IPS DF 6.9 (cell line): ENCODE measurements around the gene SERPINA10.
"Not testable (repeated sequence)": the region's sequence is repeated elsewhere in the genome, so short reads cannot be mapped to it uniquely, and the experiment has no call there.

Source experiments
- DNase-seq: peaks from one replicate; pipeline ENCODE4 v3.0.0-alpha.2; 2013; ENCODE audit warnings: low read depth, low spot score
- H3K27ac ChIP-seq: one replicate; pipeline ENCODE4 v1.5.1; 2013; ENCODE audit warnings: low read length, control low read depth
- H3K27me3 ChIP-seq: 2 replicates; pipeline ENCODE4 v1.6.1; 2013; ENCODE audit warnings: mild to moderate bottlenecking, low read length; ENCODE audit not compliant: control insufficient read depth, insufficient read depth
- H3K36me3 ChIP-seq: 2 replicates; pipeline ENCODE4 v1.6.1; 2013; ENCODE audit warnings: low read length; ENCODE audit not compliant: control insufficient read depth, insufficient read depth
- H3K4me1 ChIP-seq: 2 replicates; pipeline ENCODE4 v1.6.1; 2013; ENCODE audit warnings: low read length; ENCODE audit not compliant: control insufficient read depth, insufficient read depth
- H3K4me3 ChIP-seq: 2 replicates; pipeline ENCODE4 v1.5.1; 2013; ENCODE audit warnings: mild to moderate bottlenecking, low read length
- H3K9me3 ChIP-seq: 2 replicates; pipeline ENCODE4 v1.6.1; 2013; ENCODE audit warnings: low read length, inconsistent platforms; ENCODE audit not compliant: control insufficient read depth, insufficient read depth
- WGBS: extraction: QIAGEN DNeasy Blood & Tissue Kit; methylation state at CpG from one replicate; pipeline ENCODE4 v1.1.7; 2013; ENCODE audit warnings: mixed read lengths, missing lambda C conversion rate; ENCODE audit not compliant: insufficient read length, insufficient coverage; 5-methylcytosine and 5-hydroxymethylcytosine counted together

The SERPINA10 gene

GRCh38 chr14:94282991-94283723 is 9.9 kb downstream of the SERPINA10 start:
- Histone ChIP-seq H3K4me3 (no peak overlapping the region), H3K27ac (no peak overlapping the region), H3K9me3 (no peaks in the 10 kb centered on the region), H3K27me3 (no peaks in the 10 kb centered on the region), H3K36me3 (no peaks in the 10 kb centered on the region), H3K4me1 (no peaks in the 10 kb centered on the region)
- no CpG with 5 or more reads among the region's 2 CpGs for WGBS
- DNase-seq = no peak

- Histone ChIP-seq H3K9me3 (no peaks in the 10 kb centered on the region), H3K27ac (no peak overlapping the region), H3K4me1 (no peaks in the 10 kb centered on the region), H3K4me3 (no peak overlapping the region), H3K36me3 (no peaks in the 10 kb centered on the region), H3K27me3 (no peaks in the 10 kb centered on the region)
- WGBS = no CpG with 5 or more reads among the region's 2 CpGs
- DNase-seq = no peak
These were observed 14.3 kb downstream of the SERPINA10 start for GRCh38 chr14:94278731-94279130.

GRCh38 chr14:94276898-94277561 is 16.0 kb downstream of the SERPINA10 start:
- not testable (repeated sequence) for H3K27me3 ChIP-seq, H3K27ac ChIP-seq, H3K4me3 ChIP-seq, DNase-seq, H3K4me1 ChIP-seq, H3K36me3 ChIP-seq, H3K9me3 ChIP-seq
- no CpG with 5 or more reads among the region's 11 CpGs for WGBS

- no peak overlapping the region for H3K4me3 ChIP-seq
- DNase-seq = no peak
- no peaks in the 10 kb centered on the region for H3K4me1 ChIP-seq
- no peaks in the 10 kb centered on the region for H3K27me3 ChIP-seq
- no peak overlapping the region for H3K27ac ChIP-seq
- no peaks in the 10 kb centered on the region for H3K9me3 ChIP-seq
- H3K36me3 ChIP-seq = no peaks in the 10 kb centered on the region
- WGBS = no CpG with 5 or more reads among the region's 10 CpGs
These were observed 23.9 kb downstream of the SERPINA10 start for GRCh38 chr14:94269156-94269555.

- not testable (repeated sequence) for H3K4me3 ChIP-seq, H3K4me1 ChIP-seq, DNase-seq, H3K27ac ChIP-seq, H3K36me3 ChIP-seq, H3K27me3 ChIP-seq, H3K9me3 ChIP-seq
- WGBS = no CpG with 5 or more reads among the region's 7 CpGs
These were observed 24.5 kb downstream of the SERPINA10 start for GRCh38 chr14:94268582-94268981.

- no peak for DNase-seq
- no CpG with 5 or more reads among the region's 1 CpG for WGBS
- Histone ChIP-seq H3K4me1 (no peaks in the 10 kb centered on the region), H3K27ac (no peak overlapping the region), H3K36me3 (no peaks in the 10 kb centered on the region), H3K9me3 (no peaks in the 10 kb centered on the region), H3K27me3 (no peaks in the 10 kb centered on the region), H3K4me3 (no peak overlapping the region)
These were observed 25.7 kb downstream of the SERPINA10 start for GRCh38 chr14:94267352-94267751.

GRCh38 chr14:94264195-94264594 is 28.9 kb downstream of the SERPINA10 start:
- H3K9me3 ChIP-seq, H3K27me3 ChIP-seq, DNase-seq, H3K4me3 ChIP-seq, H3K36me3 ChIP-seq, H3K27ac ChIP-seq, H3K4me1 ChIP-seq: not testable (repeated sequence)
- no CpG with 5 or more reads among the region's 3 CpGs for WGBS

- no CpG with 5 or more reads among the region's 2 CpGs for WGBS
- H3K4me3 ChIP-seq = no peak overlapping the region
- DNase-seq = no peak
These were observed 48.9 kb downstream of the SERPINA10 start for GRCh38 chr14:94244182-94244581.

GRCh38 chr14:94239406-94239805 is 53.7 kb downstream of the SERPINA10 start:
- H3K4me3 ChIP-seq = no peak overlapping the region
- no peaks in the 10 kb centered on the region for H3K27me3 ChIP-seq
- DNase-seq = no peak
- H3K27ac ChIP-seq = no peak overlapping the region
- no peaks in the 10 kb centered on the region for H3K4me1 ChIP-seq
- no peaks in the 10 kb centered on the region for H3K9me3 ChIP-seq
- no peaks in the 10 kb centered on the region for H3K36me3 ChIP-seq
- WGBS = no CpG with 5 or more reads among the region's 2 CpGs

More at GRCh38 chr14:94244182-94244581, 48.9 kb downstream of the SERPINA10 start:
- H3K27me3 ChIP-seq = no peaks in the 10 kb centered on the region
- no peak overlapping the region for H3K27ac ChIP-seq
- H3K9me3 ChIP-seq = no peaks in the 10 kb centered on the region
- H3K4me1 ChIP-seq = no peaks in the 10 kb centered on the region
- H3K36me3 ChIP-seq = no peaks in the 10 kb centered on the region

- H3K27ac ChIP-seq = no peak overlapping the region
- DNase-seq = no peak
- no peak overlapping the region for H3K4me3 ChIP-seq
- no peaks in the 10 kb centered on the region for H3K9me3 ChIP-seq
- H3K27me3 ChIP-seq = no peaks in the 10 kb centered on the region
- H3K36me3 ChIP-seq = no peaks in the 10 kb centered on the region
- H3K4me1 ChIP-seq = no peaks in the 10 kb centered on the region
- WGBS = no CpG with 5 or more reads among the region's 4 CpGs
These were observed 55.1 kb downstream of the SERPINA10 start for GRCh38 chr14:94237983-94238382.

- Histone ChIP-seq H3K4me1 (no peaks in the 10 kb centered on the region), H3K9me3 (no peaks in the 10 kb centered on the region), H3K36me3 (no peaks in the 10 kb centered on the region), H3K27me3 (no peaks in the 10 kb centered on the region), H3K4me3 (no peak overlapping the region), H3K27ac (no peak overlapping the region)
- DNase-seq = no peak
These were observed 56.0 kb downstream of the SERPINA10 start for GRCh38 chr14:94237046-94237445.
